ENCODE results near the gene LAMA3.

Gene LAMA3

GRCh38 chr18:23912356-23912755 lies 223.1 kb downstream of the LAMA3 start:
- Histone ChIP-seq H3K36me3 (ENCODE audit: control insufficient read depth in 1 of 2, insufficient read depth in 2 of 2, low read depth in 1 of 2, low read length in 2 of 2) (peaks cover 0 to 70% of the 10 kb centered on the region in 2 experiments), H3K27me3 (ENCODE audit: control insufficient read depth in 1 of 2, insufficient read depth in 1 of 2, low read length in 2 of 2) (no peaks in the 10 kb centered on the region), H4K91ac (ENCODE audit: low read length) (no peak overlapping the region), H2AFZ (ENCODE audit: low read depth, low read length) (no peak overlapping the region), H3K4me3 (ENCODE audit: insufficient read depth in 1 of 2, low read depth in 1 of 2, low read length in 2 of 2) (no peak overlapping the region), H4K8ac (ENCODE audit: low read length) (no peak overlapping the region), H3K18ac (ENCODE audit: low read depth in 1 of 2, low read length in 2 of 2) (no peak overlapping the region), H2BK5ac (ENCODE audit: low read depth, low read length, poor library complexity, severe bottlenecking) (no peak overlapping the region), H2BK15ac (ENCODE audit: low read depth, poor library complexity, severe bottlenecking) (no peak overlapping the region), H3K79me1 (replicated peaks; ENCODE audit: low read length, poor library complexity, severe bottlenecking) (no peaks in the 10 kb centered on the region), H3K23ac (ENCODE audit: low read length in 2 of 2) (no peak overlapping the region), H3K4me1 (ENCODE audit: control insufficient read depth, insufficient read depth, low read depth, low read length) (no peaks in the 10 kb centered on the region), H2BK12ac (ENCODE audit: low read length in 2 of 2) (no peak overlapping the region), H3K14ac (ENCODE audit: low read length in 2 of 2) (no peak overlapping the region), H3K9me3 (ENCODE audit: control insufficient read depth, low read length) (no peaks in the 10 kb centered on the region), H3K9ac (ENCODE audit: low read length) (no peak overlapping the region), H2BK120ac (ENCODE audit: low read depth, low read length) (no peak overlapping the region), H3K4ac (ENCODE audit: low read depth in 1 of 2, low read length in 2 of 2) (no peak overlapping the region), H3K27ac (ENCODE audit: low read length, poor library complexity, severe bottlenecking) (no peak overlapping the region), H2AK5ac (ENCODE audit: low read length, severe bottlenecking) (no peak overlapping the region), H3K4me2 (ENCODE audit: low read length, poor library complexity, severe bottlenecking) (no peak overlapping the region)
- DNase-seq: no peak
- 69% methylated on average over 3 of the region's 3 CpGs for WGBS

DNA sequence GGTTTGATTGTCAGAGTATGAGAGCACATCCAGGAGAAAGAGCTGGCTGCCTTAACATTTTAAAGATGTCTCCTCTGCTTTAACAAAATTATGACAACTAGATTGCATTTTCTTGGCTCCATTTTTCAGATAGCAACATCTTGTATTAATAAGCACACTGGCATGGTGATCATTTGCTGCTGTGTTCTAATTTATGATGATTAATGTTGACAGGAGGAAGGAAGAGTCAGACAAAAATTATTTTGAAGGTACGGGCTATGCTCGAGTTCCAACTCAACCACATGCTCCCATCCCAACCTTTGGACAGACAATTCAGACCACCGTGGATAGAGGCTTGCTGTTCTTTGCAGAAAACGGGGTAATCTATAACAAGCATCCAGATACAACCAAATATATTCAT lies 227.1 kb downstream of the LAMA3 start:
- Histone ChIP-seq H3K23ac (ENCODE audit: low read length in 2 of 2) (no peak overlapping the region), H2BK5ac (ENCODE audit: low read depth, low read length, poor library complexity, severe bottlenecking) (no peak overlapping the region), H3K4me1 (ENCODE audit: control insufficient read depth, insufficient read depth, low read depth, low read length) (peaks cover 3% of the 10 kb centered on the region), H3K4me3 (ENCODE audit: insufficient read depth in 1 of 2, low read depth in 1 of 2, low read length in 2 of 2) (no peak overlapping the region), H2BK15ac (ENCODE audit: low read depth, poor library complexity, severe bottlenecking) (no peak overlapping the region), H4K8ac (ENCODE audit: low read length) (no peak overlapping the region), H2AFZ (ENCODE audit: low read depth, low read length) (no peak overlapping the region), H3K9ac (ENCODE audit: low read length) (no peak overlapping the region), H3K14ac (ENCODE audit: low read length in 2 of 2) (no peak overlapping the region), H3K27ac (ENCODE audit: low read length, poor library complexity, severe bottlenecking) (no peak overlapping the region), H3K9me3 (ENCODE audit: control insufficient read depth, low read length) (no peaks in the 10 kb centered on the region), H4K91ac (ENCODE audit: low read length) (no peak overlapping the region), H3K4me2 (ENCODE audit: low read length, poor library complexity, severe bottlenecking) (no peak overlapping the region), H2BK120ac (ENCODE audit: low read depth, low read length) (no peak overlapping the region), H3K27me3 (ENCODE audit: control insufficient read depth in 1 of 2, insufficient read depth in 1 of 2, low read length in 2 of 2) (no peaks in the 10 kb centered on the region), H2AK5ac (ENCODE audit: low read length, severe bottlenecking) (no peak overlapping the region), H2BK12ac (ENCODE audit: low read length in 2 of 2) (no peak overlapping the region), H3K4ac (ENCODE audit: low read depth in 1 of 2, low read length in 2 of 2) (no peak overlapping the region), H3K36me3 (ENCODE audit: control insufficient read depth in 1 of 2, insufficient read depth in 2 of 2, low read depth in 1 of 2, low read length in 2 of 2) (peaks cover 0 to 43% of the 10 kb centered on the region in 2 experiments), H3K18ac (ENCODE audit: low read depth in 1 of 2, low read length in 2 of 2) (no peak overlapping the region), H3K79me1 (replicated peaks; ENCODE audit: low read length, poor library complexity, severe bottlenecking) (no peaks in the 10 kb centered on the region)
- WGBS: 67% methylated on average over 3 of the region's 4 CpGs
- no peak for DNase-seq

- Histone ChIP-seq H2BK120ac (ENCODE audit: low read depth, low read length) (no peak overlapping the region), H3K4me3 (ENCODE audit: insufficient read depth in 1 of 2, low read depth in 1 of 2, low read length in 2 of 2) (no peak overlapping the region), H3K79me1 (replicated peaks; ENCODE audit: low read length, poor library complexity, severe bottlenecking) (no peaks in the 10 kb centered on the region), H2BK12ac (ENCODE audit: low read length in 2 of 2) (no peak overlapping the region), H3K4me1 (ENCODE audit: control insufficient read depth, insufficient read depth, low read depth, low read length) (peaks cover 3% of the 10 kb centered on the region), H3K4me2 (ENCODE audit: low read length, poor library complexity, severe bottlenecking) (no peak overlapping the region), H3K4ac (ENCODE audit: low read depth in 1 of 2, low read length in 2 of 2) (no peak overlapping the region), H2BK5ac (ENCODE audit: low read depth, low read length, poor library complexity, severe bottlenecking) (no peak overlapping the region), H4K91ac (ENCODE audit: low read length) (no peak overlapping the region), H2BK15ac (ENCODE audit: low read depth, poor library complexity, severe bottlenecking) (no peak overlapping the region), H3K27ac (ENCODE audit: low read length, poor library complexity, severe bottlenecking) (no peak overlapping the region), H2AK5ac (ENCODE audit: low read length, severe bottlenecking) (no peak overlapping the region), H2AFZ (ENCODE audit: low read depth, low read length) (no peak overlapping the region), H3K27me3 (ENCODE audit: control insufficient read depth in 1 of 2, insufficient read depth in 1 of 2, low read length in 2 of 2) (no peaks in the 10 kb centered on the region), H3K18ac (ENCODE audit: low read depth in 1 of 2, low read length in 2 of 2) (no peak overlapping the region), H3K9me3 (ENCODE audit: control insufficient read depth, low read length) (no peaks in the 10 kb centered on the region), H4K8ac (ENCODE audit: low read length) (no peak overlapping the region), H3K14ac (ENCODE audit: low read length in 2 of 2) (no peak overlapping the region), H3K36me3 (ENCODE audit: control insufficient read depth in 1 of 2, insufficient read depth in 2 of 2, low read depth in 1 of 2, low read length in 2 of 2) (peaks cover 0 to 46% of the 10 kb centered on the region in 2 experiments), H3K23ac (ENCODE audit: low read length in 2 of 2) (no peak overlapping the region), H3K9ac (ENCODE audit: low read length) (no peak overlapping the region)
- 41% methylated on average over 9 of the region's 10 CpGs for WGBS
- DNase-seq: peak; percentile 64
Observed at GRCh38 chr18:23918395-23919032, 229.3 kb downstream of the LAMA3 start.

DNA sequence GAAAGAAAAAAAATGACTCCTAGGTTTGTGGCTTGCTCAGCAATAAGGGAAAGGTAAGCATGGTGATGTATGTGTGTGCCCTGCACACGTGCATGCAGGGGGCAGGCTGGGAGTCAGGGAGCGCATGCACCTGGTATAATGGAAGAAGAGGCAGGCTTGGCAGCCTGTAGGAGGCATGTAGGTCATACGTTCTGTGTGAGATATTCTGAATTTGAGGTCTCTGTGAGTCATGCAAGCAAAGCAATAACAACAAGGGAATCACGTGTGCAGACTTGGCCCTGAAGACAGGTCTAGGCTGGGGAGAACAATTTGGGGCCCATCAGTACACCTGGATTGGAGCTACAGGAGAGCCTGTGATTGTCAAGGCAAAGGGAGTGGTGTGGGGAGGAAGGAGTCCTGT lies 230.8 kb downstream of the LAMA3 start:
- DNase-seq: no peak
- no peak overlapping the region for H2BK12ac ChIP-seq (ENCODE audit: low read length in 2 of 2)
- H3K14ac ChIP-seq (ENCODE audit: low read length in 2 of 2): no peak overlapping the region
- H3K18ac ChIP-seq (ENCODE audit: low read depth in 1 of 2, low read length in 2 of 2): no peak overlapping the region
- H3K23ac ChIP-seq (ENCODE audit: low read length in 2 of 2): no peak overlapping the region
- no peak overlapping the region for H3K4ac ChIP-seq (ENCODE audit: low read depth in 1 of 2, low read length in 2 of 2)
- no peak overlapping the region for H4K8ac ChIP-seq (ENCODE audit: low read length)
- H2BK120ac ChIP-seq (ENCODE audit: low read depth, low read length): no peak overlapping the region
- no peaks in the 10 kb centered on the region for H3K27me3 ChIP-seq (ENCODE audit: control insufficient read depth in 1 of 2, insufficient read depth in 1 of 2, low read length in 2 of 2)
- no peak overlapping the region for H3K4me3 ChIP-seq (ENCODE audit: insufficient read depth in 1 of 2, low read depth in 1 of 2, low read length in 2 of 2)
- H3K4me1 ChIP-seq (ENCODE audit: control insufficient read depth, insufficient read depth, low read depth, low read length): peaks cover 3% of the 10 kb centered on the region
- H3K79me1 ChIP-seq (replicated peaks; ENCODE audit: low read length, poor library complexity, severe bottlenecking): no peaks in the 10 kb centered on the region
- WGBS: 73% methylated on average over 4 of the region's 4 CpGs
- no peak overlapping the region for H3K9ac ChIP-seq (ENCODE audit: low read length)
- no peak overlapping the region for H3K27ac ChIP-seq (ENCODE audit: low read length, poor library complexity, severe bottlenecking)
- no peak overlapping the region for H3K4me2 ChIP-seq (ENCODE audit: low read length, poor library complexity, severe bottlenecking)
- no peaks in the 10 kb centered on the region for H3K9me3 ChIP-seq (ENCODE audit: control insufficient read depth, low read length)
- H2BK5ac ChIP-seq (ENCODE audit: low read depth, low read length, poor library complexity, severe bottlenecking): no peak overlapping the region
- peaks cover 0 to 31% of the 10 kb centered on the region in 2 experiments for H3K36me3 ChIP-seq (ENCODE audit: control insufficient read depth in 1 of 2, insufficient read depth in 2 of 2, low read depth in 1 of 2, low read length in 2 of 2)
- no peak overlapping the region for H2AFZ ChIP-seq (ENCODE audit: low read depth, low read length)
- H2AK5ac ChIP-seq (ENCODE audit: low read length, severe bottlenecking): no peak overlapping the region
- H4K91ac ChIP-seq (ENCODE audit: low read length): no peak overlapping the region
- no peak overlapping the region for H2BK15ac ChIP-seq (ENCODE audit: low read depth, poor library complexity, severe bottlenecking)
